HG03575 (cell line): ENCODE measurements around the gene TF.

Experiments used
- ATAC-seq: cut with Tn5 transposase; IDR thresholded peaks from one replicate; pipeline ENCODE4 v1.9.1; 2021; ENCODE audit not compliant: unreplicated experiment, insufficient number of reproducible peaks, low FRiP score; ENCODE audit errors: extremely low read depth

Gene TF

DNA sequence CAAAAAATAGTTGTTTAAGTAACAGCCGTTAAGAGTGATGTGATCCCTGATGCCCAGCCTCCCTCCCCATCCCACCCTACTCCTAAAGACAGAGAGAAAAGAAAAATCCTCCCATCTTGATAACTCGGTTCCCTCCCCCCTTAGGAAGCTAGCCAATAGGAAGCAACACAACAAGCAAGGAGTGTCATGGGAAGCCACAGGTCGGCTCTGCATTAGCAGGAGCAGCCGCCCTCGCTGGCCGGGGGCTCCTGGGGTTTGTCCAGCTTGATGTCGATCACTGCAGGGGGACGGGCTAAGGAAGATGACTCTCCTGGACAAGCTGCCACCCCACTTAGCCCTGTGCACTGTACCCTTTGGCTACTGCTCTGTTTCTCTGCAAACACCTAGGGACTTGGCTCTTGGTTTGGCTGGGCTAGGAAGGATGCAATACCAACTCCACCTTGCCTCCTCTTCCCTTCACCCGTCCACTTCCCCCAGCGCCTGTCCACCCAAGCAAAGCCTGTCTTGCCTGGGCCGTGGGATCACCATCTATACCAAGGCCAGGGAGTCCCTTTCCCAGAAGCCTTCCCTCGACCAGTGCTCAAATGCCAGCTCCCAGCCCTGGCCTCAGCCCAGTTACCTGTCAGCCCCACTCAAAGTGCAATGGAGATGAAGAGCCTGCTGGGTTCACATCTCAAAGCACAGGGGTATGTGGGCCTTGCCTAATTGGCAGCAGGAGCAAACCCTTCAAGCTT lies 82.5 kb downstream of the TF start:
- ATAC-seq, result no peak

DNA sequence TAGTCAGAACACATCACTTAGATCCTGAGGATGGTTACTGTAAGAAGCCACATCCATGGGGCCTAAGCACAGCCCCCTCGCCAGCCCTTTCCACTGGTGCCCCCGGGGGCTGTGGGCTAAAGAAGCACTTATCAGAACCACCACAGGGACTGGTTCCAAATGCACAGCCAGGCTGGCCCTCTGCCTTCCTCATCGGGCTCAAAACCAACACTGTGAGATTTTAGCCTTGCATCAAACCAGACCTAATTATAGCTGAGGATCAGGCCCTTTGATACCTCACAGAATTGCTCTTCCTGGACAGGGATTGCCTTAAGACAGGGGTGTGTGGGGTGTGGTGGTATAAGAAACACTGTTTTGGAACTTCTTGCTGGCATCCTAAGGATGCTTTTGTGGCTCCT lies 83.1 kb downstream of the TF start:
- no peak for ATAC-seq

- no peak for ATAC-seq
Observed at GRCh38 chr3:133830071-133830470, 83.9 kb downstream of the TF start.

DNA sequence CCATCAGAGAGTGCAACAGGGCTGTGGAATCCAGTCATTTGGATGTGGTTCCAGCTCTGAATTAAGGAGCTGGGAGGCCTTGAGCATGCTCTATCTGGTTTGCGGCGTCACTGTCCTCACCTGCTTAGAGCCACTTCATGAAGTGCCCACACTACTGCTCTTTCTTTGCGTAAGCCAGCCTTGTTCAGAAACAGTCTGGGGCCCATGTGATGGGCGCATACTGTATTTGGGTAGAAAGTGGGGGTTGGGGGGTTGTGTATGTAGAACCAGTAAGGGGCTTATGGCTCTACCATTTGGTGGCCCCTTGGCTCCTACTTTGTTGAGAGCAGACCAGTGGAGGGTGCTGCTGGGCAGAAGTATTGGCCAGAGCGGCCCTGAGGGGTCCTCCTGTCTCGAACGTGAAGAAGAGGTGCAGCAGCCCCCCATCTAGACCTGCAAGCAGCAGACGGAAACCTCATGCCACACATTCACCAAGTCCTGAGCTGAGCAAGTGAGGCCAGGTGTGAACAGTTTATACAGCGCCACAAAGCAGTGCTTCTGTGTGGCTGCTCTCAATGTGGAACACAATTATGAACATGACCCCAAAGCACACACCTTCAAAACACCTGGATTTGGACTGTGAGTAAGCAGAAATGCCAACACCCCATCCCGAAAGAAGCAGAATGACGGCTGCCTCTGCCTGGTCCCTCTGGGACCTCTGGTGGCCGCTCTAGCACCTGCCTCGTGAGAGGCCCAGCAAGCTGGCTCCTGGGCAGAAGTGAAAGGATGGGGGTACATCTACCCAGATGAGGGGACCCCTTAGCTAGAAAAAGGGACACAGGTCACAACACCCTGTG lies 86.0 kb downstream of the TF start:
- no peak for ATAC-seq

DNA sequence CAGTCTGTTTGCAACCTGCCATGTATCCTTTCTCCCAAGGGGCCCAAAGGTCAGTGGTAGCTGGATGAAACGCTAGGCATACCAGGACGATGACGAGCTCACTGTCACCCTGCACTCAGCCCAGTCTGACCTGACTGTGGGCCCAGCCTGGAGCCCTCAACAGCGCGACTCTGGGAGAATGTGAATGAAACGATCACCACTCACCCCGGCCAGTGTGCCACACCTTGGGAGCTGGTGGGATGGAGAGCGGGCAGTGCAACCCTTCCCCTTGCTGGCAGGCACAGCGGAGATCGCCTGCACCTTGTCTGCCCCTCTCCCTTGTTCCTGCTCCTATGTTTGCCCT lies 86.6 kb downstream of the TF start:
- ATAC-seq, result no peak

DNA sequence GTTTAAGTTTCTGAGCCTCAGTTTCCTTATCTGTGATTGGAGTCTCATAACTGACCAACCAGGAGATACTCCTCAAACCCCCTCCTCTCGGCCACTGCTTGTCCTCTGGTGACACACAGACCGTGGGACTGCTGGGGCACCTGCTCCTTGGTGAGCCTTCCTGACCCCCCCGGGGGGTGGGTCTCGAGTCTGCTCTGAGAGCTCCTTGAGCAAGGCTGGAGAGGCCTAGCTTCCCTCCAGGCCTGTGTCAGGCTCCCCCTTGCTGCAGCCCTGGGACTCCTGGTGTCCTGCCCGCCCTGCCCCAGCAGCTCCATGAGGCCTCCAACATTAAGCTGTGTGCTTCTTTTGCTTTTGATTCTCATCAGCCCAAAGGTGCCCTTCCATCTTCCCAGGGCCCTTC lies 87.1 kb downstream of the TF start:
- ATAC-seq, result no peak

DNA sequence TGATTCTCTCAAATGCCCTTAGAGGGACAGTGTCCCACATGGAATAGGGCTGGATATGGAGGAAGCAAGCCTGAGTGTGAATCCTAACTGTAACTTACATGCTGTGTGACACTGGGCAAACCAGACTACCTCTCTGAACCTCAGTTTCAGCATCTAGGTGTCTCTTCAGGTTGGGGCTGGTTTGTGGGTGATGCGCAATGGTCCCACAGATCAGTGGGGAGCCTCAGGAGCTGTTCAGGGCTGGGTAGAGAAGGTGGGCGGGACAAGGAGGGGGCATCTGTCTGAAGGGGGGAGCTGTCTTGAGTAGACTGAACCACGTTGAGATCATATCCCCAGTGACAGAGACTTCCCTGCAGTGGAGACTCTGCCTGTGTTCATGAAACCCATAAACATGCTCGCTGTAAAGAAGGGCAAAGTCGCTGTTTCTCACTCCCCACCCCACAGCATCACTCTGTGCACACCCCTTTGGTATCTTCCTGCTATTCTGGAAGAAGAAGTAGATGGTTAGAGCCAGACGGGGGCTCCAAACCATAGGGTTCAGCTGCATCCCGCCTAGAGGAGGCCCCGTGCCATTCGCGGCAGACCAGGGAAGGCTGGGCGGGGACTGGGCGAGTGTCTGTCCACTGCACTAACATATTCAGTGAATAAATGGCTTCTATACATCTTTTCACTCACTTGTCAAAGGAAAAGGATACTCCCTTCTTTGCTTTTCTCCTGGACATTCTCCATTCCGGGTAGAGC lies 87.9 kb downstream of the TF start:
- no peak for ATAC-seq

DNA sequence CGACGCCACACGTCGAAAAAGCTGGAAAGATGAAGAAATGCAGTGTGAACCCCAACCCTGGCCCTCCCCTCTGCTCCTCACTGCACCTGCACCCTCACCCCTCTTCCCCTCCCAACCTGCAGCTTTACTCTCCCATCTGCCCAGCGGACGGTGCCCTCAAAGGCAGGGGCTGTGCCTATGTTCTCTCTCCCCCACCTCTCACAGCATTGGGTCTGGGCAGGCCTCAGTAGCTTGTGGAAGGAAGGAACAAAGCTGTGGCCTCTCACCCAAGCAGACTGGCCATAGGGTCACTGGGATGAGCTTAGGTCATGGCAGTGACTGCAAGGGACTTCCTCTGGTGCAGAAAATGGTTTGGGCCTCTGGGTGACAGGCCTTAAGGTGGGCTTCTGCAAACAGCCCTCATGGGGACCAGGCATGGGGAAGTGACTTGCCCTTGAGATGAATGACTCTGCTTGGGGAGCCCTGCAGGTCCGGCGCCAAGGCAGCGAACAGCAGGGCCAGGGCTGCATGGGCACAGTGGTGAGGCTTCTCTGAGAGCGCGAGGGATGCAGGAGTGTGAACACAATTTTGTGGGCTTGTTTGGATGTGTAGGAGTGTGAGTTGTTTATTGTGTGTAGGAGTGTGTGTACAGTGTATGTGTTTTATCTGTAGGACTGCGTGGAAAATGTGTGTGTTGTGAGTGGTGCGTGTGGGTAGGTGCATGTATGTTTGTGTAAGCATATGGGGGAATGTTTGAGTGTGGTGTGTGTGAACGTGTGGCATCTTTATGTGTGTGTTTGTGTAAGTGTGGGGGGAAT lies 88.6 kb downstream of the TF start:
- no peak for ATAC-seq

DNA sequence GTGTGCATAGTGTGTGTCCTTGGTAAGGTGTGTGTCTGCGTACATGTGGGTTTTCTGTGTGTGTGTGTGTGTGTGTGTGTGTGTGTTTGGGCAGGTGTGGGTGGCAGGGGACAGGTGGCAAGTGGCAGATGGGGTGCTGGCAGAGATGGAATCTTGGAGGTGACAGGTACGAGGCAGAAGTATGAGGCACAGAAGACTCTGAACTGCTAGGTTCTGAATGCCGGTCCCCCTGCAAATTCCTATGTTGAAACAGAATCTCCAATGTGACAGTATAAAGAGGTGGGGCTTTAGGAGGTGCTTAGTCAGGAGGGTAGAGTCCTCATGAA lies 89.2 kb downstream of the TF start:
- no peak for ATAC-seq

DNA sequence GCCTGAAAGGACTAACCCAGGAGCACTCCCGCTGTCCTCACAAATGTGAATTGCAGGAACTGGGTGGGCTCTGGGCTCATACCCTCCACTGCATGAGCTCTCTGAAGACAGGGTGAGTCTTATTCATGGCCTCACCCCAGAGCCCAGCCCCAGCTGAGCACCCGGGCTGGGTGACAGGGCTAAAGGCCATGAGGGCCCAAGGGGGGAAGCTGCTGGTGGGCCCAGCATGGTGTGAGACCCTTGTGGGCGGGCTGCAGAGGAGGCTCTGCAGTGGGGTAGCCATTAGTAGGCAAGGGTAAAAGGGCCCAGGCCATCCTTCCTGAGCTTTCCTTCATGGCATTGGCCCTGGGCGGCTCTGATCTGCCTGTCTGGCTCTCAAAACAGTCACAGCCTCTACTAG lies 89.8 kb downstream of the TF start:
- ATAC-seq, result no peak

GRCh38 chr3:133836497-133837158 lies 90.4 kb downstream of the TF start:
- no peak for ATAC-seq

GRCh38 chr3:133837487-133838295 lies 91.5 kb downstream of the TF start:
- no peak for ATAC-seq

DNA sequence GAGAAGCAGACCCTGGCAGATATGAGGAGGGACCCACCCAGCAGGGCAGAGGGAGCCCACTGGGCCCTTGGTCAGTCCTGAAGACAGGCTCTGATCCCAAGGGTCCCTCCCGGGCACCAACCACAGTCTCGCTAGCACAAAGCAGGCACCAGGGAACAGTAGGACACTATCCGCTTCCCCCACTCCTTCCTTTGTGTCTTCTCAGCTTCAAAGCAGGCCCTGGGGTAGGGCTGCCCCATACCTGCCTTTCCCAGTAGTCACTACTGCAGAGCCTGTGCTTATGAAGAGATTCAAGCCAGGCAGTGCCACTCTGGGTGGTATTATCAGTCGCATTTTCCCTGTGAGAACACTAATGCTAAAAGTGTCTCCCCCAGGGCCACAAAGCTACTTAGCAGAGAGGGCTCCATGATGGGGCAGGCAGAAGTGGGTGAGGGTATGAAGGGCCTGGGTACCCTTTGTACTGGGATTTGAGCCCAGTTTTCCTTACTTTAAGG lies 92.2 kb downstream of the TF start:
- no peak for ATAC-seq

- no peak for ATAC-seq
Observed at GRCh38 chr3:133838916-133839800, 93.0 kb downstream of the TF start.

- ATAC-seq, result no peak
Observed at GRCh38 chr3:133840055-133840737, 94.0 kb downstream of the TF start.

- no peak for ATAC-seq
Observed at GRCh38 chr3:133840767-133841166, 94.6 kb downstream of the TF start.

GRCh38 chr3:133841196-133841595 lies 95.0 kb downstream of the TF start:
- ATAC-seq, result no peak
